Measurements from ENCODE around the gene AADACL4.
"Not testable (repeated sequence)": the region's sequence is repeated elsewhere in the genome, so short reads cannot be mapped to it uniquely, and the experiment has no call there.

Gene AADACL4

GRCh38 chr1:12643079-12643478, 806 bp upstream of the AADACL4 start:
- no peaks in the 10 kb centered on the region for H3K4me1 ChIP-seq (ENCODE audit: insufficient read depth, low read length)
- H2AFZ ChIP-seq (ENCODE audit: low read depth, low read length), result no peak overlapping the region
- peaks cover 5% of the 10 kb centered on the region for H3K9me3 ChIP-seq (ENCODE audit: low read length)
- H3K36me3 ChIP-seq (ENCODE audit: insufficient read depth, low read length), result no peaks in the 10 kb centered on the region
- H3K27me3 ChIP-seq (ENCODE audit: insufficient read depth, low read length), result peaks cover 14% of the 10 kb centered on the region
- no peak overlapping the region for H3K4me3 ChIP-seq (ENCODE audit: low read length)

GRCh38 chr1:12644237-12644636, 352 bp downstream of the AADACL4 start:
- Histone ChIP-seq H3K36me3 (ENCODE audit: insufficient read depth, low read length) (no peaks in the 10 kb centered on the region), H3K9me3 (ENCODE audit: low read length) (peaks cover 5% of the 10 kb centered on the region), H3K4me1 (ENCODE audit: insufficient read depth, low read length) (no peaks in the 10 kb centered on the region), H2AFZ (ENCODE audit: low read depth, low read length) (no peak overlapping the region), H3K27me3 (ENCODE audit: insufficient read depth, low read length) (peaks cover 14% of the 10 kb centered on the region), H3K4me3 (ENCODE audit: low read length) (no peak overlapping the region)

DNA sequence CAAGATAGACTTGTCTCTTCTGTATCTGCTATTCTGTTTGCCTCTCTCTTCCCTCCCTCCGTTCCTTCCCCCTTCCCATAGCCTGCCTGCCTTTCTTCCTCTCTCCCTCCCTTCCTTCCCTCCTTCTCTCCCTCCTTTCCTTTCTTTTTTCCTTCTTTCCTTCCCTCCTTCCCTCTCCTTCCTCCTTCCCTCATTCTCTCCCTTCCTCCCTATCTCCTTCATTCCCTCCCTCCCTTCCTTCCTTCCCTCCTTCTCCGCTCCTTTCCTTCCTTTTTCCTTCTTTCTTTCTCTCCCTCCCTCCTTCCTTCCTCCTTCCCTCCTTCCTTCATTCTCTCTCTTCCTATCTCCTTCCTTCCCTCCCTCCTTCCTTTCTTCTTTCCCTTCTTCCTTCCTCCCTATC, 944 bp downstream of the AADACL4 start:
- Histone ChIP-seq H3K4me1 (ENCODE audit: insufficient read depth, low read length) (no peaks in the 10 kb centered on the region), H3K4me3 (ENCODE audit: low read length) (no peak overlapping the region), H2AFZ (ENCODE audit: low read depth, low read length) (no peak overlapping the region), H3K27me3 (ENCODE audit: insufficient read depth, low read length) (peaks cover 14% of the 10 kb centered on the region), H3K36me3 (ENCODE audit: insufficient read depth, low read length) (no peaks in the 10 kb centered on the region), H3K9me3 (ENCODE audit: low read length) (peaks cover 5% of the 10 kb centered on the region)

DNA sequence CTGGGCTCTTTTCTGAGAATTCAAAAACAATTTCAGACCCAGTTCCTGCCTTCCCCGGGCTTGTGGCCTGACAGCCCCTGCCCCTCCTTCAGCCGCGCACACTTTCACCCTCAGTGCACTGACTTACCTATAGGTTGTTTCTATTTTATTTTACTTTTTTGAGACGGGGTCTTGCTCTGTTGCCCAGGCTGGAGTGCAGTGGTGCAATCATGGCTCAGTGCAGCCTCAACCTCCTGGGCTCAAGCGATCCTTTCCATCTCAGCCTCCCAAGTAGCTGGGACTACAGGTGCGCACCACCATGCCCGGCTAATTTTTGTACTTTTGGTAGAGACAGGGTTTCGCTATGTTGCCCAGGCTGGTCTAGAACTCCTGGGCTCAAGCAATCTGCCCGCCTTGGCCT, 1.5 kb downstream of the AADACL4 start:
- peaks cover 14% of the 10 kb centered on the region for H3K27me3 ChIP-seq (ENCODE audit: insufficient read depth, low read length)
- H3K4me1 ChIP-seq (ENCODE audit: insufficient read depth, low read length); H3K9me3 ChIP-seq (ENCODE audit: low read length); H3K4me3 ChIP-seq (ENCODE audit: low read length); H3K36me3 ChIP-seq (ENCODE audit: insufficient read depth, low read length); H2AFZ ChIP-seq (ENCODE audit: low read depth, low read length): not testable (repeated sequence)

DNA sequence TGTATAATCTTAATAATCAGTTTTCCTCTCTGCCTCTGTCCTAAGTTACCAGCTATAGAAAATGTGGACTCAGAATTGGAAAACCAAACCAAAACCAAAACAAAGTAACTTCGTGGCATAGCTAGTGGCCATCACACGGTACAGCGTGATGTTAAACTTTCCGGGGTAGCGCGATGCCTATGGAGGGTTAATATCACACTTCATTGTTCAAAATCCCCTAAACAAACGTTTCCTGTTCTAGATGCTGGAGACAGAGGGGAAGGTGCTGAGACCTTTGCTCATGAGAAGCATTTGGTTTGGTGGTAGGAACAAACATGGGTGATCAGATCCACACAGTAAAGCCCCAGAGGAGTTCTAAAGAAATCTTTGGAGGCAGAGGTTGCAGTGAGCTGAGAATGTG, 4.9 kb downstream of the AADACL4 start:
- H3K9me3 ChIP-seq (ENCODE audit: low read length), result no peaks in the 10 kb centered on the region
- H3K27me3 ChIP-seq (ENCODE audit: insufficient read depth, low read length), result peaks cover 12% of the 10 kb centered on the region
- H3K4me3 ChIP-seq (ENCODE audit: low read length), result no peak overlapping the region
- no peaks in the 10 kb centered on the region for H3K4me1 ChIP-seq (ENCODE audit: insufficient read depth, low read length)
- H2AFZ ChIP-seq (ENCODE audit: low read depth, low read length), result no peak overlapping the region
- H3K36me3 ChIP-seq (ENCODE audit: insufficient read depth, low read length), result no peaks in the 10 kb centered on the region

- no peaks in the 10 kb centered on the region for H3K36me3 ChIP-seq (ENCODE audit: insufficient read depth, low read length)
- no peaks in the 10 kb centered on the region for H3K9me3 ChIP-seq (ENCODE audit: low read length)
- peaks cover 4% of the 10 kb centered on the region for H3K27me3 ChIP-seq (ENCODE audit: insufficient read depth, low read length)
- H3K4me1 ChIP-seq (ENCODE audit: insufficient read depth, low read length), result no peaks in the 10 kb centered on the region
- H2AFZ ChIP-seq (ENCODE audit: low read depth, low read length), result no peak overlapping the region
- H3K4me3 ChIP-seq (ENCODE audit: low read length), result no peak overlapping the region
Observed at GRCh38 chr1:12649971-12650421, 6.1 kb downstream of the AADACL4 start.

DNA sequence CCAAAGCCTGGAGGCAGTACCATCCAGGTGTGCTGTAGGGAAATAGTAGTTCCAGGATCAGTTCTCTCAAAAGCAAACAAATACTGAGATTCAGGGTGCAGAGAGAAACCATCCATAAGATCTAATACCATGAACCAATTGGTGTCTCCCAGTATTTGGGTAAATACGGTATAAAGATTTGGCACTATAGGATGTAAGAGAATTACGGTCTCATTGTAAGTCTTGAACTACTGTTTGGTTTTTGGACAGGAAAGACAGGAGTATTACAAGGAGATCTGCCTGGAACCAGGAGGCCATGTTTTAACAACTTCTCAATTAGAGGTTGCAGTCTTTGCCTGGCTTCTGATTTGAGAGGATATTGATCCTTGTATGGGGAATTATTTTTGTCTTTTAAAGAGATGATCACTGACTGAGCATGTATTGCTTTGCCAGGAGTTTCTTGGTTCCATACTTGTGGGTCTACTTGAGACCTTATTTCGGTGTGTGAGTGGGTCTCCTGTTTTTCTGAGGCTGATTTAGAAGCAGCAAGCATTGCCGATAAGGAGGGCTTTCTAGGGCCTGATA, 10.2 kb downstream of the AADACL4 start:
- H2AFZ ChIP-seq (ENCODE audit: low read depth, low read length), result no peak overlapping the region
- H3K4me1 ChIP-seq (ENCODE audit: insufficient read depth, low read length), result no peaks in the 10 kb centered on the region
- H3K9me3 ChIP-seq (ENCODE audit: low read length), result no peaks in the 10 kb centered on the region
- H3K27me3 ChIP-seq (ENCODE audit: insufficient read depth, low read length), result no peaks in the 10 kb centered on the region
- no peaks in the 10 kb centered on the region for H3K36me3 ChIP-seq (ENCODE audit: insufficient read depth, low read length)
- H3K4me3 ChIP-seq (ENCODE audit: low read length), result no peak overlapping the region

DNA sequence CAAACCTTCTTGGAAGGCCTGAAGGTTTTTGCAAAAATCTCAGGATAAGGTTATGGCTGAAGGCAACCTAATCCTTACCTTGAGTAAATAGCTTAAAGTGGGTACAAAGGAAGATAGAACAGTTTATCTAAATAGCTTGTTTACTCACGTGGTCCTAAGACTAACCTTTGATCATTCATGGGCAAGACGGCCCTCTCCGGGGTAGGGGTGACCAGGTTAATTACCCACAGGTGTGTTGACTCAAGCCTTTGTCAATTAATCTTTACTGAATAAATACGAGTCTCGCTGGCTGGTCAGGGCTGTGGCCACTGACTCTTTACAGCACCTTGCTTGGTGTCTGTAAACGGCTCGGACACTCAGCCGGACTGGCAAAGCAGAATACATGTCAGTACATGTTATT, 10.8 kb downstream of the AADACL4 start:
- H3K36me3 ChIP-seq (ENCODE audit: insufficient read depth, low read length), result no peaks in the 10 kb centered on the region
- no peaks in the 10 kb centered on the region for H3K27me3 ChIP-seq (ENCODE audit: insufficient read depth, low read length)
- no peak overlapping the region for H3K4me3 ChIP-seq (ENCODE audit: low read length)
- no peak overlapping the region for H2AFZ ChIP-seq (ENCODE audit: low read depth, low read length)
- H3K9me3 ChIP-seq (ENCODE audit: low read length), result no peaks in the 10 kb centered on the region
- no peaks in the 10 kb centered on the region for H3K4me1 ChIP-seq (ENCODE audit: insufficient read depth, low read length)

- H3K4me1 ChIP-seq (ENCODE audit: insufficient read depth, low read length), result no peaks in the 10 kb centered on the region
Observed at GRCh38 chr1:12656575-12656974, 12.7 kb downstream of the AADACL4 start.

DNA sequence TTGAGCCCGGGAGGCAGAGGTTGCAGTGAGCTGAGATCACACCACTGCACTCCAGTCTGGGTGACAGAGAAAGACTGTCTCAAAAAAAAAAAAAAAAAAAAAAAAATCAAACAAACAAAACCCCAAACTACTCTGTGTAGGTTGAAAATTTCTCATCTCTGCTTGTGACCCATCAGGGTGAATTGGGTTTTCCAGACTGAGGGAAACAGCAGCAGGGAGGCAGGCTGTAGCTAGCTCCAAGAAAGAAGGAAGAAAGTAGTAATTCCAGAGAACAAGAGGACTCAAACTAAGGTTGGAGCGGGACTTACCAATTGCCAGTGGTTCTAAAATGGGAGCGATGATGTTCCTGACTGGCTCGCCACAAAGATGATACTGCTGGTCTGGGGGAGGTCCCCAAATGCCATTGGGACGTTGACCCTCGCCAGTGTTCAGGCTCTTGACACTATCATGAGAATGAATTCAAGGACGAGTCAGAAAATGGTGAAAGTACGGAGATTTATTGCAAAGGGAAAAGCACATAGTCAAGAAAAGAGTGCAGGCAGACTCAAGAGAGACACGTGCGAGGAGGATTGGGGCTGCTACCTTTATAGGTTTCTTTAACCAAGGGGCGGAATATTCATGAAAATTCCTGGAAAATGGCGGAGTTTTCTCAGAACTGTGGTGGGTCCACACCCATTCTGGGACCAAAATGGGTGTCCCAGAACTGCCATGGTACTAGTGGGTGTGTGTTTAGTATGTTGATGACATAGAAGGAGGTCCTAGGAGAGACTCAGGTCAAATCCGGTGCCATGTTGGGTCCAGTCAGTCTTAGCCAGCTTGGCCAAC, 13.4 kb downstream of the AADACL4 start:
- H3K4me3 ChIP-seq (ENCODE audit: low read length), result no peak overlapping the region
- no peak overlapping the region for H2AFZ ChIP-seq (ENCODE audit: low read depth, low read length)
- no peaks in the 10 kb centered on the region for H3K4me1 ChIP-seq (ENCODE audit: insufficient read depth, low read length)
- H3K9me3 ChIP-seq (ENCODE audit: low read length), result no peaks in the 10 kb centered on the region
- no peaks in the 10 kb centered on the region for H3K36me3 ChIP-seq (ENCODE audit: insufficient read depth, low read length)
- no peaks in the 10 kb centered on the region for H3K27me3 ChIP-seq (ENCODE audit: insufficient read depth, low read length)

More at GRCh38 chr1:12656575-12656974, 12.7 kb downstream of the AADACL4 start:
- H3K9me3 ChIP-seq (ENCODE audit: low read length), result no peaks in the 10 kb centered on the region
- H3K36me3 ChIP-seq (ENCODE audit: insufficient read depth, low read length), result no peaks in the 10 kb centered on the region
- no peak overlapping the region for H2AFZ ChIP-seq (ENCODE audit: low read depth, low read length)
- H3K4me3 ChIP-seq (ENCODE audit: low read length), result no peak overlapping the region
- H3K27me3 ChIP-seq (ENCODE audit: insufficient read depth, low read length), result no peaks in the 10 kb centered on the region

- not testable (repeated sequence) for H3K9me3 ChIP-seq (ENCODE audit: low read length); H3K4me3 ChIP-seq (ENCODE audit: low read length); H3K27me3 ChIP-seq (ENCODE audit: insufficient read depth, low read length); H3K36me3 ChIP-seq (ENCODE audit: insufficient read depth, low read length); H3K4me1 ChIP-seq (ENCODE audit: insufficient read depth, low read length); H2AFZ ChIP-seq (ENCODE audit: low read depth, low read length)
Observed at GRCh38 chr1:12657885-12658512, 14.1 kb downstream of the AADACL4 start.

DNA sequence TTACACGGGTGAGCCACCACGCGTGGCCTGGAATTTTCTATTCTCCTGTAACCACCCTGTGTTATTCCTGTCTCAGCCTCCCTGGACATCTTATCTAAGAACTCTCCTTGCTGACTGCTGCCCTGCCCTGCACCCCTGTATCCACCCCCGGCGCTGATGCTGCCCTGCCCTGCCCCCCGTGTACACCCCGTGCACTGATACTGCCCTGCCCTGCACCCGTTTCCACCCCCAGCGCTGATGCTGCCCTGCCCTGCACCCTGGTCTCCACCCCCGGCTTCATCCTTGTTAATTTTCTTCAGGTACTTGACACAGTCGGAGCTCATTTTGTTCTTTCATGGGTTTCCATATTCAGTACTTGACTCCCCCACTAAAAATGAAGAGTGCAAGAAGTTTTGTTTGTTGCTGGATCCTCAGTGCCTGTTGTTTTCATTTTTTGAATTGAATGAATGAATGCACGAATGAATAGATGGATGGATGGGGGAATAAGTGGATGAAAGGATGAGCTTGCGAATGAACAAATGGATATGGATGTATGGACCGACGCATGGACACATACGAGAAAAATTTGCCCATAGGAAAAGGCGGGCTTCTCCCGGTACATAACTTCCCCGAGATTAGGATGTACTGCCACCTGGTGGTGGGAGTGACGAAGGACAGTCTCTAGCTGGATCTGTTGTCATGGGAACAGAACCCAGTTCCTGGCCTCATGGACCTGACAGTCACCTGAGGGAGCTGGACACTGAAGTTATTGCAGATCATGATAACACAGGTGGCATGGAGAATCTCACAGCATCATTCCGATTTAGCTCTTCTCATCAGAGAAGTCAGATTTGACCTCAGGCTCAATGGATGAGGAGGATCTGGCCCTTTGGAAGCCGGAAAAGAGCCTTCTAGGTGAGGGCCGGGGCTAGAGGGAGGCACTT, 14.9 kb downstream of the AADACL4 start:
- Histone ChIP-seq H3K4me1 (ENCODE audit: insufficient read depth, low read length) (no peaks in the 10 kb centered on the region), H3K4me3 (ENCODE audit: low read length) (no peak overlapping the region), H3K27me3 (ENCODE audit: insufficient read depth, low read length) (no peaks in the 10 kb centered on the region), H3K36me3 (ENCODE audit: insufficient read depth, low read length) (no peaks in the 10 kb centered on the region), H2AFZ (ENCODE audit: low read depth, low read length) (no peak overlapping the region), H3K9me3 (ENCODE audit: low read length) (no peaks in the 10 kb centered on the region)
